GM19043 (cell line): ENCODE results near the gene IFNL1.
"Not testable (repeated sequence)": the region's sequence is repeated elsewhere in the genome, so short reads cannot be mapped to it uniquely, and the experiment has no call there.

Source experiments
- ATAC-seq: cut with Tn5 transposase; IDR thresholded peaks from one replicate; pipeline ENCODE4 v1.9.1; 2021; ENCODE audit warnings: low read depth; ENCODE audit not compliant: unreplicated experiment

IFNL1 gene

GRCh38 chr19:39269369-39269768, 26.8 kb upstream of the IFNL1 start:
- ATAC-seq, result not testable (repeated sequence)

GRCh38 chr19:39270036-39270871, 26.0 kb upstream of the IFNL1 start:
- no peak for ATAC-seq

GRCh38 chr19:39273859-39274258, 22.3 kb upstream of the IFNL1 start:
- ATAC-seq, result not testable (repeated sequence)

GRCh38 chr19:39275578-39275977, 20.6 kb upstream of the IFNL1 start:
- ATAC-seq, result no peak

GRCh38 chr19:39276740-39277139, 19.5 kb upstream of the IFNL1 start:
- ATAC-seq, result no peak

- no peak for ATAC-seq
Observed at GRCh38 chr19:39277598-39277997, 18.6 kb upstream of the IFNL1 start.

DNA sequence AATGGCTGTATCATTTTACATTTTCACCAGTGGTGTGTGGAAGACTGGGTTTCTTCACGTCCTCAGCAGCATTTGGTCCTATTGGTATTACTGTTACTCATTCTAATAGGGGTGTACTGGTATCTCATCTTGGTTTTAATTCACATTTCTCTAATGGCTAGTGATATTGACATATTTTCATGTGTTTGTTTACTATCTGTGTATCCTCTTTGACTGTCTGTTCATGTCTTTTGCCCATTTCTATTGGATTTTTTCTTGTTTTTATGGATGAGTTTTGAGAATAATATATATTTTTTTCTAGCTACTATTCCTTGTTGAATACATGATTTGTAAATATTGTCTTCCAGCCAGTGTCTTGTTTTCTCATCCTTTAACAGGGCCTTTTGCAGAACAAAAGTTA, 14.2 kb upstream of the IFNL1 start:
- no peak for ATAC-seq

- no peak for ATAC-seq
Observed at GRCh38 chr19:39284032-39284431, 12.2 kb upstream of the IFNL1 start.

GRCh38 chr19:39293394-39293793, 2.8 kb upstream of the IFNL1 start:
- ATAC-seq, result no peak

DNA sequence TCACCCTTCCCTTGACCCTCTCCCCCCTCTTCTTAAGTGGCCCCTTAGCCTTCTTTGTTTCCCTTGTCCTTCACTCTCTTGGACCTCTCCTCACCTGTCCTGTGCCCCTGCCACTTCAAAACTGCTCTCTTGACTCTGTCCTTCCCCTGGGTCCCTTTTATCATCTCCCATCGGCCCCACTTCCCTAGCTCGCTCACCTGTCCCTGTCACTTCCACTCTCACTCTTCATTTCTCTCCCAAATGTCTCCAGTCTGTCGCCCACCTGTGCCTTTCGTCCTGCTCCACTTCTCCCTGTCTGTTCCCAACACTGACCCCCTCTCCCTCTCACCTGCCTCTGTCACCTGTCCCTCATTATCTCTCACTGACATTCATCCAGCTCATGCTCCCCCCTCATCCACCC, 699 bp downstream of the IFNL1 start:
- ATAC-seq, result no peak

- no peak for ATAC-seq
Observed at GRCh38 chr19:39297931-39298634, 1.9 kb downstream of the IFNL1 start.

- ATAC-seq, result no peak
Observed at GRCh38 chr19:39299404-39299803, 3.2 kb downstream of the IFNL1 start.

GRCh38 chr19:39299832-39300231, 3.6 kb downstream of the IFNL1 start:
- ATAC-seq, result no peak

GRCh38 chr19:39301021-39301420, 4.8 kb downstream of the IFNL1 start:
- ATAC-seq, result no peak

- no peak for ATAC-seq
Observed at GRCh38 chr19:39301562-39301961, 5.4 kb downstream of the IFNL1 start.

DNA sequence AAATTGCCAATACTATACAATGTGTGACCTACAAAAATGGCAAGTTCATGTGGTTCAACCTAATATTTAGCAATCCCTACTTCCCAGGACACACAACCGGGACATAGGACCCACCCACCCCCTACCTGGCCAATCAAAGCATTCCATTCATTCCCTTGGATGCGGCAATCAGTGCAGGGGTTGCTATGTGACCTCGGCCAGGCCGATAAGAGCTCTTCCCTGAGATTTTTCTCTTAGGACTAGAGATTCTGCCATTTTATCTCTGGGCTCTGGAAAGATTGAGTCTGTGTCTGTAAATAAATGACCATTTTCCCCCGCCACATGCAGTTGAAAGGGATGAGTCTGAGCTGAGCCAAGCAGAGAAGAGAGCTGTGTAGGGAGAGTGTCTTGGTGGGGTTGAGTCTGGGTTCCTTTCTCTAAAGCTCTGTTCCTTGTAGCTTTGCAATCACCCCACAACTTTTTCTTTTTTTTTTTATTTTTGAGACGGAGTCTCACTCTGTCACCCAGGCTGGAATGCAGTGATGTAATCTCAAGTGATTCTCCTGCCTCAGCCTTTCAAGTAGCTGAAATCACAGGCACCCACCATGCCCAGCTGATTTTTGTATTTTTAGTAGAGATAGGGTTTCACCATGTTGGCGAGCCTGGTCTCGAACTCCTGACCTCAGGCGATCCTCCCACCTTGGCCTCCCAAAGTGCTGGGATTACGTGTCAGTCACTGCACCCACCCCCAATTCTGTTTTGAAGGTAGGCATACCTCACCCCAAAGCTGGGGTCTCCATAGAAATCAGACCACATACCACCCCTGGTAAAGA, 7.4 kb downstream of the IFNL1 start:
- ATAC-seq, result no peak

DNA sequence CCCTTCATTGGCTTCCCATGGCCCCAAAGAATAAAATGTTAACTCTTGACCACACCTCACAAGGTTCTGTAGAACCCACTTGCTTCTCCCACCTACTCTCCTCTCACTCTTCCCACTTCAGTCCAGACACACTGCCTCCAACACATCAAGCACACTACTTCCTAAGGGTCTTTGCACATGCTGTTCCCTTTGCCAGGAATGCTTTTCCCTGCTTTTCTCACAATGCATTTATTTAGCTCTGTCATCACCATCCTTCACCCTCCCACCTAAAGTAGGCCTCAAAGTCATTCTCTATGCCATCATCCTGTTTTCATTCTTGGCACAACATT, 7.9 kb downstream of the IFNL1 start:
- no peak for ATAC-seq

DNA sequence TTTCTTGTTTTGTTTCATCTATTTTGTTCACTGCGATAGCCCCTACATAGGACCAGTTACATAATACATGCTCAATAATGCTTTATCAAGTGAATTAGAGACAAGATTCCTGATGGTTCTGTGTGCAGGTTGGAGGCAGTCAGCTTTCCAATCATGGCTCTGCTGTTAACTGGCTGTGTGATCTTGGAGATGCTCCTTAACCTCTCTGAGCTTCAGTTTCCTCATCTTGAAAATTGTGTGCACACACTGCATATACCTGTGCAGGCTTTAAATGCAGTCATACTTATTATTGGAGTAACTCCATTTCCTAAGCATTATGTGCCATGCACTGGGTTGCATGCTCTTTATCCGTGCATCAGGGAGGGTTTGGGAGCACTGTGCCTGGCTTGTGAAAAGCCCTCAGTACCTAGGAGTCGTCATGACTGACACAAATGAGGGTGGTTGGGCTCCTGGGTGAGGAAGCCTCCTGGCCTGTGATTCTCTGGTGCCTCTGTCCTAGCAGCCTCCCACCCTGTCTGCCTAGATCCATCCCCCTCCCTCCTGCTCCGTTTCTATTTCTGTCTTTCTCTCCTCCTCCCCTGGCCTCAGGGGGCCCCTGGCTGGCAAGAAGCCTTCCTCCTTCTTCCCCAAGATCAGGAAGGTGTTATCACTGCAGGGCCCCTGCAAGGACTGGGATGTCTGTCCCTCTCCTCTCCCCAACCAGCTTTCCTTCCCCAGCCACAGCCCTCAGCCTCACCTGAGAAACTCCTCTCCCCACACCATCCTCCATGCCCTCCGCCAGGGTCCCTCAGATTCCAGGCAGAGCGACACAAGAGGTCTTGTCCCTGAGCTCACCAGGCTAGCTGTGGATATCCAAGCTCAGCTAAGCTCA, 8.7 kb downstream of the IFNL1 start:
- no peak for ATAC-seq

- no peak for ATAC-seq
Observed at GRCh38 chr19:39306075-39306474, 9.9 kb downstream of the IFNL1 start.

GRCh38 chr19:39307046-39307821, 11.0 kb downstream of the IFNL1 start:
- ATAC-seq, result no peak
